ENCODE results near the gene GPHA2. TPM values are rescaled to one million over a fixed set of nuclear protein-coding genes. Genes with fewer than 3 reads are reported as not detected.
"Not testable (repeated sequence)": the region's sequence is repeated elsewhere in the genome, so short reads cannot be mapped to it uniquely, and the experiment has no call there.

Gene GPHA2
- not detected in 2 replicates for total RNA-seq

- no peak within 1 kb of the TSS for H3K4me3 ChIP-seq (ENCODE audit: low read depth, low read length)
- TF ChIP-seq CTCF (conservative IDR thresholded peaks at IDR 0.05; ENCODE audit: low read depth, low read length), result no peak
- no peak for DNase-seq (ENCODE audit: low read depth)
These were observed at the start of gene GPHA2 for GRCh38 chr11:64935359-64936081. Gene GPHA2, minus strand, starts transcription at chr11:64935893. Its CDS starts 433 bp downstream, at chr11:64935460.

- not testable (repeated sequence) for DNase-seq (ENCODE audit: low read depth); H3K4me3 ChIP-seq (ENCODE audit: low read depth, low read length)
These were observed 47.6 kb upstream of the GPHA2 start for GRCh38 chr11:64983339-64983738.

GRCh38 chr11:64976651-64977050 is 41.0 kb upstream of the GPHA2 start:
- DNase-seq (ENCODE audit: low read depth), result no peak
- no peak overlapping the region for H3K4me3 ChIP-seq (ENCODE audit: low read depth, low read length)
- TF ChIP-seq CTCF (conservative IDR thresholded peaks at IDR 0.05; ENCODE audit: low read depth, low read length), result no peak

GRCh38 chr11:64974124-64974523 is 38.4 kb upstream of the GPHA2 start:
- no peak overlapping the region for H3K4me3 ChIP-seq (ENCODE audit: low read depth, low read length)
- no peak for DNase-seq (ENCODE audit: low read depth)
- no peak for TF ChIP-seq CTCF (conservative IDR thresholded peaks at IDR 0.05; ENCODE audit: low read depth, low read length)

GRCh38 chr11:64971421-64972233 is 35.9 kb upstream of the GPHA2 start, which contains the start of gene MAJIN:
Gene MAJIN, minus strand, starts transcription at chr11:64972108. Its CDS starts 12,703 bp downstream, at chr11:64959405.
- TF ChIP-seq CTCF (conservative IDR thresholded peaks at IDR 0.05; ENCODE audit: low read depth, low read length), result no peak
- no peak for DNase-seq (ENCODE audit: low read depth)
- peak within 1 kb of the TSS; percentile 51 for H3K4me3 ChIP-seq (ENCODE audit: low read depth, low read length)

- TF ChIP-seq CTCF (conservative IDR thresholded peaks at IDR 0.05; ENCODE audit: low read depth, low read length), result no peak
- no peak overlapping the region for H3K4me3 ChIP-seq (ENCODE audit: low read depth, low read length)
- no peak for DNase-seq (ENCODE audit: low read depth)
These were observed 35.0 kb upstream of the GPHA2 start for GRCh38 chr11:64970731-64971151.

GRCh38 chr11:64969209-64969608 is 33.5 kb upstream of the GPHA2 start:
- TF ChIP-seq CTCF (conservative IDR thresholded peaks at IDR 0.05; ENCODE audit: low read depth, low read length), result no peak
- no peak for DNase-seq (ENCODE audit: low read depth)
- H3K4me3 ChIP-seq (ENCODE audit: low read depth, low read length), result no peak overlapping the region
